Right atrium auricular region (tissue), 2 donors: Measurements from ENCODE around the gene SET. TPM values are rescaled to one million over a fixed set of nuclear protein-coding genes. Genes with fewer than 3 reads are reported as not detected.

Experiments
- DNase-seq: peaks from one replicate; pipeline ENCODE4 v3.0.0-alpha.2; 2019; ENCODE audit warnings: low spot score
- H3K27ac ChIP-seq, 2 donors: fragments of 200-600 bp; sonication (generic); 1 replicate in 1 of 2; 2 replicates in 1 of 2; pipeline ENCODE4 v1.5.1; 2016 to 2019
- H3K27me3 ChIP-seq, 2 donors: fragments of 200-600 bp; sonication (generic); one replicate each; pipeline versions ENCODE4 v1.5.1 to v1.6.0; 2017 to 2019
- H3K36me3 ChIP-seq: fragments of 200-600 bp; sonication (generic); one replicate; pipeline ENCODE4 v1.5.1; 2016
- H3K4me1 ChIP-seq, 2 donors: fragments of 200-600 bp; sonication (generic); one replicate each; pipeline versions ENCODE4 v1.5.1 to v1.6.0; 2017 to 2019
- H3K4me3 ChIP-seq, 2 donors: fragments of 200-600 bp; sonication (generic); 1 replicate in 1 of 2; 2 replicates in 1 of 2; pipeline ENCODE4 v1.5.1; 2017 to 2019; ENCODE audit warnings: mild to moderate bottlenecking in 1 of 2, moderate library complexity in 1 of 2
- H3K9me3 ChIP-seq, 2 donors: fragments of 200-600 bp; sonication (generic); one replicate each; pipeline ENCODE4 v1.5.1; 2019
- CTCF ChIP-seq, 2 donors: fragments of 200-600 bp; sonication (generic); IDR thresholded peaks; one replicate each; pipeline ENCODE4 v1.5.1; 2019; ENCODE audit warnings: antibody characterized with exemption in 2 of 2
- total RNA-seq, 2 donors: library from RNA; depleted of rRNA; stranded (reverse); fragments of >200 nt; gene quantifications; one replicate each; pipeline ENCODE4 v1.1.0, GENCODE V29; 2016

Gene SET
- total RNA-seq, 2 donors from 2014 or later: 104 to 125 TPM

- Histone ChIP-seq H3K9me3 (no peaks in the 10 kb centered on the region), H3K27ac (no peak overlapping the region), H3K4me3 (peak overlapping the region in 1 of 2 donors; percentile 71), H3K27me3 (no peaks in the 10 kb centered on the region), H3K4me1 (peaks cover 0 to 22% of the 10 kb centered on the region in 2 donors), H3K36me3 (no peaks in the 10 kb centered on the region)
- no peak for DNase-seq
- no peak for TF ChIP-seq CTCF (IDR thresholded peaks at IDR 0.05)
These were observed 33.6 kb downstream of the SET start for GRCh38 chr9:128722380-128723351.

- Histone ChIP-seq H3K4me3 (peak overlapping the region; percentile 50 to 71), H3K9me3 (no peaks in the 10 kb centered on the region), H3K4me1 (peaks cover 0 to 22% of the 10 kb centered on the region in 2 donors), H3K36me3 (no peaks in the 10 kb centered on the region), H3K27ac (peak overlapping the region; percentile 66 to 67), H3K27me3 (no peaks in the 10 kb centered on the region)
- no peak for DNase-seq
- no peak for TF ChIP-seq CTCF (IDR thresholded peaks at IDR 0.05)
These were observed 34.4 kb downstream of the SET start for GRCh38 chr9:128723352-128723865.

GRCh38 chr9:128723866-128724743 lies 35.1 kb downstream of the SET start, which contains the start of gene ZDHHC12:
Gene ZDHHC12 (minus strand): TSS chr9:128724127. CDS start chr9:128724093, 34 bp downstream.
- TF ChIP-seq CTCF (IDR thresholded peaks at IDR 0.05): no peak
- H3K36me3 ChIP-seq: no peaks in the 10 kb centered on the region

GRCh38 chr9:128724744-128725211 lies 35.8 kb downstream of the SET start:
- no peak for TF ChIP-seq CTCF (IDR thresholded peaks at IDR 0.05)
- peak overlapping the region; percentile 50 to 71 for H3K4me3 ChIP-seq
- H3K27ac ChIP-seq: peak overlapping the region; percentile 66 to 67
- H3K36me3 ChIP-seq: no peaks in the 10 kb centered on the region
- H3K4me1 ChIP-seq: peaks cover 0 to 22% of the 10 kb centered on the region in 2 donors
- no peaks in the 10 kb centered on the region for H3K9me3 ChIP-seq
- no peaks in the 10 kb centered on the region for H3K27me3 ChIP-seq
- peak; percentile 77 for DNase-seq

More at GRCh38 chr9:128723866-128724743, 35.1 kb downstream of the SET start, which contains the start of gene ZDHHC12:
- peak; percentile 95 for DNase-seq
- Histone ChIP-seq H3K27me3 (no peaks in the 10 kb centered on the region), H3K9me3 (no peaks in the 10 kb centered on the region), H3K4me1 (peaks cover 0 to 22% of the 10 kb centered on the region in 2 donors), H3K4me3 (peak within 1 kb of the TSS; percentile 50 to 71), H3K27ac (peak within 1 kb of the TSS; percentile 66 to 67)

- Histone ChIP-seq H3K27me3 (no peaks in the 10 kb centered on the region), H3K4me1 (peaks cover 0 to 21% of the 10 kb centered on the region in 2 donors), H3K27ac (no peak overlapping the region), H3K36me3 (peaks cover 6% of the 10 kb centered on the region), H3K9me3 (no peaks in the 10 kb centered on the region), H3K4me3 (no peak overlapping the region)
- no peak for TF ChIP-seq CTCF (IDR thresholded peaks at IDR 0.05)
- DNase-seq: no peak
These were observed 38.7 kb downstream of the SET start for GRCh38 chr9:128727640-128728248.
